Sigmoid colon (tissue), 7 donors: Measurements from ENCODE around the gene TTC38. TPM values are rescaled to one million over a fixed set of nuclear protein-coding genes. Genes with fewer than 3 reads are reported as not detected.

Experiments used
- DNase-seq: peaks from one replicate; pipeline ENCODE4 v3.0.0-alpha.2; 2019
- H3K27ac ChIP-seq, 4 donors: fragments of 200-600 bp; sonication (generic); one replicate each; pipeline ENCODE4 v1.5.1; 2016 to 2019; ENCODE audit warnings: mild to moderate bottlenecking in 1 of 4
- H3K27me3 ChIP-seq, 3 donors: fragments of 200-600 bp; sonication (generic); one replicate each; pipeline ENCODE4 v1.5.1; 2019; ENCODE audit warnings: mild to moderate bottlenecking in 1 of 3
- H3K36me3 ChIP-seq, 4 donors: fragments of 200-600 bp; sonication (generic); one replicate each; pipeline ENCODE4 v1.5.1; 2016 to 2019
- H3K4me1 ChIP-seq, 4 donors: fragments of 200-600 bp; sonication (generic); one replicate each; pipeline ENCODE4 v1.5.1; 2017 to 2019
- H3K4me3 ChIP-seq, 4 donors: fragments of 200-600 bp; sonication (generic); one replicate each; pipeline ENCODE4 v1.5.1; 2017 to 2019; ENCODE audit warnings: mild to moderate bottlenecking in 2 of 4, moderate library complexity in 1 of 4
- H3K9me3 ChIP-seq, 4 donors: fragments of 200-600 bp in 3 of 4; sonication (generic) in 3 of 4; one replicate each; pipeline versions ENCODE4 v1.5.1 to v1.6.1; 2013 to 2019
- CTCF ChIP-seq, 4 experiments: fragments of 450-650 bp in 3 of 4; fragments of 200-600 bp in 1 of 4; IDR thresholded peaks; one replicate each; pipeline ENCODE4 v1.5.1; 2016 to 2019; ENCODE audit warnings: antibody characterized with exemption in 4 of 4, mild to moderate bottlenecking in 3 of 4, moderate library complexity in 2 of 4
- EP300 ChIP-seq, 4 donors: sonication (generic); formaldehyde crosslinking; IDR thresholded peaks; one replicate each; pipeline ENCODE4 v1.6.1; 2017; ENCODE audit warnings: antibody characterized with exemption in 4 of 4
- POLR2A ChIP-seq, 2 donors: fragments of 450-650 bp; IDR thresholded peaks; one replicate each; pipeline ENCODE4 v1.6.1; 2016; ENCODE audit warnings: antibody characterized with exemption in 2 of 2, mild to moderate bottlenecking in 2 of 2, moderate library complexity in 2 of 2
- POLR2AphosphoS5 ChIP-seq, 4 donors: sonication (generic); formaldehyde crosslinking; IDR thresholded peaks; one replicate each; pipeline ENCODE4 v1.6.1; 2017; ENCODE audit warnings: antibody characterized with exemption in 4 of 4
- WGBS, 2 donors: extraction: QIAGEN DNeasy Blood & Tissue Kit; methylation state at CpG; one replicate each; pipeline ENCODE4 v1.1.7; 2013; 5-methylcytosine and 5-hydroxymethylcytosine counted together
- intact Hi-C: fragments of 100-400 bp; cut with DNase I; formaldehyde crosslinking; loops from one replicate; pipeline ENCODE4 v1.15.1; 2023
- polyA plus RNA-seq, 3 donors: library from polyadenylated mRNA; stranded (reverse); fragments of 200-250 nt; gene quantifications; one replicate each; pipeline ENCODE4 v1.2.3, GENCODE V29; 2013
- total RNA-seq, 4 donors: library from RNA; depleted of rRNA; stranded (reverse); fragments of >200 nt; gene quantifications; one replicate each; pipeline ENCODE4 v1.1.0, GENCODE V29; 2016
- donor health status: healthy with polysubstance abuse.
- donor health status: Bipolar disorder and iron deficiency.
- donor health status: healthy.

TTC38 gene
- total and polyA plus RNA-seq, 7 donors, result 34.6 to 105 (median 56.0) TPM

GRCh38 chr22:46256358-46256958 lies 11.3 kb upstream of the TTC38 start:
- intact Hi-C loops, result no loop called here
- no peak for DNase-seq
- TF ChIP-seq POLR2A (IDR thresholded peaks at IDR 0.05) (no peak), EP300 (IDR thresholded peaks at IDR 0.05) (no peak), POLR2AphosphoS5 (IDR thresholded peaks at IDR 0.05) (no peak), CTCF (IDR thresholded peaks at IDR 0.05) (no peak)
- Histone ChIP-seq H3K4me1 (peaks cover 0 to 1% (median 0%) of the 10 kb centered on the region in 4 donors), H3K4me3 (no peak overlapping the region), H3K36me3 (no peaks in the 10 kb centered on the region), H3K27ac (no peak overlapping the region), H3K27me3 (no peaks in the 10 kb centered on the region), H3K9me3 (no peaks in the 10 kb centered on the region)
- 82 to 84% methylated on average over 8 of the region's 8 CpGs for WGBS, 2 donors

- H3K9me3 ChIP-seq, result no peaks in the 10 kb centered on the region
- TF ChIP-seq POLR2AphosphoS5 (IDR thresholded peaks at IDR 0.05) (no peak), POLR2A (IDR thresholded peaks at IDR 0.05) (no peak), CTCF (IDR thresholded peaks at IDR 0.05) (no peak), EP300 (IDR thresholded peaks at IDR 0.05) (no peak)
- intact Hi-C loops, result no loop called here
- WGBS, 2 donors, result 70 to 87% methylated on average over 12 of the region's 12 CpGs
- no peak overlapping the region for H3K4me3 ChIP-seq
- H3K4me1 ChIP-seq, result peaks cover 0 to 7% (median 5%) of the 10 kb centered on the region in 4 donors
- no peak for DNase-seq
- H3K36me3 ChIP-seq, result no peaks in the 10 kb centered on the region
- H3K27me3 ChIP-seq, result no peaks in the 10 kb centered on the region
- H3K27ac ChIP-seq, result no peak overlapping the region
Observed at GRCh38 chr22:46259374-46259773, 8.4 kb upstream of the TTC38 start.

DNA sequence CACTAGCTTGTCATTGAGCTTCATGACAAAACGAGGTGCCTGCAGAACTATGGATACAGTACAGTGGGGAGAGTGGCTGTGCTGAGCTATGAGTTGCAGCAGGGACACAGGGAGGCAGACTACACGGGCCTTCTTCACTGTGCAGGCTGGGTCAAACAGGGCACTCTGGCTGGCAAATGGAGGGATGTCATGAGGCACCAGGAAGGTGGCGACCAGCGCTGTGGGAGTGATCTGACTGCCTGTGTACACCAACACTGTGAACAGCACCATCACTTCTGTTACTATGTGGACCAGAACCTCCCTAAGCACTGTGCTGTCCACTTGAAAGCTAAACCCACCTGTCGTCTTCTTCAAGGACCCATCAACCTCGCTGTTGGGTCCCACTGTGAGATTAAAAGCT lies 7.8 kb upstream of the TTC38 start:
- intact Hi-C loops, result no loop called here
- Histone ChIP-seq H3K27ac (no peak overlapping the region), H3K4me1 (peaks cover 0 to 7% (median 5%) of the 10 kb centered on the region in 4 donors), H3K36me3 (no peaks in the 10 kb centered on the region), H3K4me3 (no peak overlapping the region), H3K27me3 (no peaks in the 10 kb centered on the region), H3K9me3 (no peaks in the 10 kb centered on the region)
- 87 to 90% methylated on average over 6 of the region's 6 CpGs for WGBS, 2 donors
- no peak for DNase-seq
- TF ChIP-seq POLR2AphosphoS5 (IDR thresholded peaks at IDR 0.05) (no peak), POLR2A (IDR thresholded peaks at IDR 0.05) (no peak), CTCF (IDR thresholded peaks at IDR 0.05) (no peak), EP300 (IDR thresholded peaks at IDR 0.05) (no peak)

DNA sequence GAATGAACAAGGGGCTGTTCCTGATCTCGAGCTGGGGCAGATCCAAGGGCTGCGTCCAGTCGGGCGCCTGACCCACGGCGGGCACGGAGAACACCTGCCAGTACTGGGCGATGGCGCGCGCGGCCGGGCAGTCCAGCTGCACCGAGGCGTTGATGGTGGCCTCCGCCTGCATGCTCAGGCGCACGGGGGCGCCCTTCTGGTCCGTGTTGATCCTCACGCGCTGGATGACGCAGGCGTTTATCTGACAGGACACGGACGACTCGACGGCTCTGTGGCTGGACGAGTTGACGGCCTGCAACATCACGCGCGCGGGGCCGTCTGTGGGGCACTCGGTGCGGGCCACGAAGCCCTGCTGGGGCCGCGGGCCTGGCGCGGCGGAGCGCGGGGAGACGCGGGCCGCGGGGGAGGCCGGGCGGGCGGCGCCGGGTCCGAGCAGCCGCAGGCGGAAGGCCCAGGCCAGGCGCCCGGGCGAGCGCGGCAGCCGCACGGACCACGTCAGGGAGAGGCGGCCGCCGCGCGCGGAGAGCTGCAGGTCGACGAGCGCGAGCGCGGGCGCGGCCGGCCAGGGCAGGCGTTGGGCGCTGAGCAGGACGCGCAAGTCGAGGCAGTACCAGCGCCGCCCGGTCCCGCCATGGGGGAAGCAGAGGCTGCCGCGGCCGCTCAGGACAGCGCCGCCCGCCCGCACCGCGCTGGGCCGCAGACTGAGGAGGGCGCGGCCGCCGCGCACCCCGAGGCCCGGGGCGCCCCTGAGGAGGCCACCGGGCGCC lies 5.2 kb upstream of the TTC38 start:
- Histone ChIP-seq H3K27me3 (no peaks in the 10 kb centered on the region), H3K4me3 (peak overlapping the region in 3 of 4 donors; percentile 36 to 49 (median 41)), H3K4me1 (peaks cover 0 to 15% (median 14%) of the 10 kb centered on the region in 4 donors), H3K27ac (peak overlapping the region in 1 of 4 donors; percentile 15), H3K36me3 (no peaks in the 10 kb centered on the region), H3K9me3 (no peaks in the 10 kb centered on the region)
- peak in 1 of 4 experiments; percentile 40 for TF ChIP-seq CTCF (IDR thresholded peaks at IDR 0.05)
- peak in 2 of 4 donors; percentile 30 to 35 for TF ChIP-seq POLR2AphosphoS5 (IDR thresholded peaks at IDR 0.05)
- no peak for TF ChIP-seq EP300 (IDR thresholded peaks at IDR 0.05)
- intact Hi-C loops, result no loop called here
- WGBS, 2 donors, result 13 to 40% methylated on average over 109 of the region's 109 CpGs
- DNase-seq, result peak; percentile 86
